ENCODE measurements around the gene GBGT1. TPM values are rescaled to one million over a fixed set of nuclear protein-coding genes. Genes with fewer than 3 reads are reported as not detected.

The GBGT1 gene
- total RNA-seq, 4 donors from 2014 or later: 11.3 to 18.0 (median 15.6) TPM

DNA sequence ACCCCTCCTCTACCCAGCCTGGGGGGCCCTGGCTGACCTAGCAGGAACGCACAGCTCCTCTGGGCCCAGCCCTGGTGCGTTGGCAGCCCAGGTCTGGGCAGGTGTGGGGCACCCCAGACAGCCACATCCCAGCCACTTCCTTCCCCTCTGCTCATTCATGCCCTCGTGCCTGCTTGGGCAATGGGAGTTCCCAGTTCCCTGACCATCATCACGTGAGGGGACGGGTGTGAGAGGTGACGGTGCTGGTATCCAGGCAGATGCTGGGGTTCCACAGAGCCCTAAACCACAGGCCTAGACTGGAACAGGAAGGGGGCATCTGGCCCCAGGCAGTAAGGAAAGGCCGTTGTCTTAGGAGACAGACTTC is 51.1 kb downstream of the GBGT1 start:
- 50% methylated on average over 2 of the region's 7 CpGs; no CpG with 5 or more reads in 1 of the 2 donors for WGBS, 2 donors (ENCODE audit: low coverage in 1 of 2)
- peak overlapping the region in 3 of 4 donors; percentile 77 to 79 (median 78) for H3K27ac ChIP-seq
- peak; percentile 35 for ATAC-seq
- H3K36me3 ChIP-seq: peaks cover 0 to 45% of the 10 kb centered on the region in 2 donors
- no peaks in the 10 kb centered on the region for H3K9me3 ChIP-seq
- peaks cover 0 to 61% (median 53%) of the 10 kb centered on the region in 3 donors for H3K4me1 ChIP-seq
- no peak for TF ChIP-seq EP300 (IDR thresholded peaks at IDR 0.05)
- TF ChIP-seq, protein P1, sequence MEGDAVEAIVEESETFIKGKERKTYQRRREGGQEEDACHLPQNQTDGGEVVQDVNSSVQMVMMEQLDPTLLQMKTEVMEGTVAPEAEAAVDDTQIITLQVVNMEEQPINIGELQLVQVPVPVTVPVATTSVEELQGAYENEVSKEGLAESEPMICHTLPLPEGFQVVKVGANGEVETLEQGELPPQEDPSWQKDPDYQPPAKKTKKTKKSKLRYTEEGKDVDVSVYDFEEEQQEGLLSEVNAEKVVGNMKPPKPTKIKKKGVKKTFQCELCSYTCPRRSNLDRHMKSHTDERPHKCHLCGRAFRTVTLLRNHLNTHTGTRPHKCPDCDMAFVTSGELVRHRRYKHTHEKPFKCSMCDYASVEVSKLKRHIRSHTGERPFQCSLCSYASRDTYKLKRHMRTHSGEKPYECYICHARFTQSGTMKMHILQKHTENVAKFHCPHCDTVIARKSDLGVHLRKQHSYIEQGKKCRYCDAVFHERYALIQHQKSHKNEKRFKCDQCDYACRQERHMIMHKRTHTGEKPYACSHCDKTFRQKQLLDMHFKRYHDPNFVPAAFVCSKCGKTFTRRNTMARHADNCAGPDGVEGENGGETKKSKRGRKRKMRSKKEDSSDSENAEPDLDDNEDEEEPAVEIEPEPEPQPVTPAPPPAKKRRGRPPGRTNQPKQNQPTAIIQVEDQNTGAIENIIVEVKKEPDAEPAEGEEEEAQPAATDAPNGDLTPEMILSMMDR (IDR thresholded peaks at IDR 0.05): no peak
- no peak for TF ChIP-seq POLR2A (IDR thresholded peaks at IDR 0.05)
- TF ChIP-seq POLR2AphosphoS5 (IDR thresholded peaks at IDR 0.05): no peak
- H3K27me3 ChIP-seq: no peaks in the 10 kb centered on the region
- no peak overlapping the region for H3K4me3 ChIP-seq

DNA sequence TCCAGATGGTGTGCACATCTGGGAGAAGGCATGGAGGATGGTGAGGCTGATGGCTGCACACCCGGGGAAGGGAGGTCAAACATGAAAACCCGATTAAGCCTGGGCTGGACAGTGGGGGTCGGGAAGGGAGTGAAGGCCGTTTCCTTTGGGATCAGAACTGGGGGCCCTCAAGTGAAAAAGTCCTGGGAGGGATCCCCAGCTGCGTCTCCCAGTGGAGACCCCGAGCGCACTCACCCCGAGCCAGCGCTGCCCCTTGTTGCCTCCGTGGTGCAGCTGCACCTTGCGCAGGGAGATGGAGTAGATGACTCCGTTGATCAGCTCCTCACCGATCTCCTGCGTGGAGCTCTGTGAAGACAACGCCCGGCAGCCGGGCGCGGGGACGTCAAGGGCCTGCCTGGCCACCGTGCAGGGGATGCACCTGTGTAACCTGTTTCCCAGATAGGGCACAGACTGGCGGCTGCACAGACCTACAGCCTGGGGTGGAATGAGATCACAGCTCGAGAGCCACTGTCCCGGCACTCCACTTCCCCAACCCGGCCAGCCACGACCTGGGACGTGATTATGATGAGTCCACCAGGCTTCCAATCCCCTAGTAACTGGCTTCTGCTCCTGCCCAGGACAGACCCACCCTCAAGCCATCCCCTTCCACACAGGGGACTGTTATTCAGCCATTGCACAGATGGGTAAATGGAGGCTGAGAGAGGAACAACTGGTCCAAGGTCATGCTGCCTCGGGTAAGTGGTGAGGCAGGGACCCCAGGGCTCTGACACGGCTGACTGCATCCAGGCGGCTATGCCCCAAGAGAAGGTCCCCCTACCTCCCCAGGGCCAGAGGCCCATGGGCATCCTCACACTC is 51.7 kb downstream of the GBGT1 start:
- H3K27me3 ChIP-seq: no peaks in the 10 kb centered on the region
- no peak for ATAC-seq
- TF ChIP-seq, protein P1 (IDR thresholded peaks at IDR 0.05): no peak
- TF ChIP-seq POLR2A (IDR thresholded peaks at IDR 0.05) (no peak), POLR2AphosphoS5 (IDR thresholded peaks at IDR 0.05) (no peak)
- WGBS, 2 donors (ENCODE audit: low coverage in 1 of 2): no CpG with 5 or more reads among the region's 30 CpGs
- no peak overlapping the region for H3K4me3 ChIP-seq
- H3K4me1 ChIP-seq: peaks cover 0 to 55% (median 47%) of the 10 kb centered on the region in 3 donors
- H3K9me3 ChIP-seq: no peaks in the 10 kb centered on the region
- H3K27ac ChIP-seq: peak overlapping the region in 3 of 4 donors; percentile 77 to 79 (median 78)
- peaks cover 0 to 51% of the 10 kb centered on the region in 2 donors for H3K36me3 ChIP-seq

DNA sequence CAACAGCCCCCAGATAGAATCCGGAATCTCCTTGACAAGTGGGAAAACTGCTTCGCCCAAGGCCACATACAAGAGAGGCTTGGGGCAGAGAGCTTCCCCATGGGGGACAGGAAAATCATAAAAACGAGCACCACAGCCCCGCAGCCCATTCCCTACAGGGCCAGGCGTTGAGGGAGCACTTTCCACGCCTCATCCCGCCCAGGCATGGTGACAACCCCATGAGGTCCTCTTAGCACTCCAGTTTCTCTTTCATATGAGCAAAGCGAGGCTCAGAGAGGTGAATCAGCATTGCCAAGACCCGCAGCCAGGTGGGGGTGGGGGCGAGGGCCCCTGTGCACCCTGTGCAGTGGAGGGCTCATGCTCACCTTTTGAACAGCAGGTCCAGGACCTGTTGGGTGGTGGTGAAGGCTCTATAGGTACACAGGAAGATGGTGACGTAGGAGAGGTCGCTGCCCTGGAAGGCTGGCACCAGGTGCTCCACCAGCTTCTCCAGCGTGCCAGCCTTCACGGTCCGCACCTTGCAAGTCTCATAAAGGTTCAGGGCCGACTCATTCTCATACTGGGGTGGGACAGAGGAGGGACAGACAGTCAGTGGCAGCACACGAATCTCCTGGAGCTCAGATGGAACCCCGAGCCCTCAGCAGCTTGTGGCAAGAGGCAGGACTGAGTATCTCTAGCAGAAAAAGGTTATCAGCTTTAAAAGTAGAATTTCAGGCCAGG is 53.6 kb downstream of the GBGT1 start:
- WGBS, 2 donors (ENCODE audit: low coverage in 1 of 2): 90 to 92% methylated on average over 2 of the region's 18 CpGs
- Histone ChIP-seq H3K27ac (no peak overlapping the region), H3K4me1 (peaks cover 0 to 36% (median 29%) of the 10 kb centered on the region in 3 donors), H3K27me3 (no peaks in the 10 kb centered on the region), H3K36me3 (peaks cover 0 to 71% of the 10 kb centered on the region in 2 donors), H3K4me3 (no peak overlapping the region), H3K9me3 (no peaks in the 10 kb centered on the region)
- ATAC-seq: no peak
- no peak for TF ChIP-seq POLR2A (IDR thresholded peaks at IDR 0.05)
- no peak for TF ChIP-seq POLR2AphosphoS5 (IDR thresholded peaks at IDR 0.05)
- TF ChIP-seq, protein P1 (IDR thresholded peaks at IDR 0.05): no peak
- TF ChIP-seq EP300 (IDR thresholded peaks at IDR 0.05): no peak

DNA sequence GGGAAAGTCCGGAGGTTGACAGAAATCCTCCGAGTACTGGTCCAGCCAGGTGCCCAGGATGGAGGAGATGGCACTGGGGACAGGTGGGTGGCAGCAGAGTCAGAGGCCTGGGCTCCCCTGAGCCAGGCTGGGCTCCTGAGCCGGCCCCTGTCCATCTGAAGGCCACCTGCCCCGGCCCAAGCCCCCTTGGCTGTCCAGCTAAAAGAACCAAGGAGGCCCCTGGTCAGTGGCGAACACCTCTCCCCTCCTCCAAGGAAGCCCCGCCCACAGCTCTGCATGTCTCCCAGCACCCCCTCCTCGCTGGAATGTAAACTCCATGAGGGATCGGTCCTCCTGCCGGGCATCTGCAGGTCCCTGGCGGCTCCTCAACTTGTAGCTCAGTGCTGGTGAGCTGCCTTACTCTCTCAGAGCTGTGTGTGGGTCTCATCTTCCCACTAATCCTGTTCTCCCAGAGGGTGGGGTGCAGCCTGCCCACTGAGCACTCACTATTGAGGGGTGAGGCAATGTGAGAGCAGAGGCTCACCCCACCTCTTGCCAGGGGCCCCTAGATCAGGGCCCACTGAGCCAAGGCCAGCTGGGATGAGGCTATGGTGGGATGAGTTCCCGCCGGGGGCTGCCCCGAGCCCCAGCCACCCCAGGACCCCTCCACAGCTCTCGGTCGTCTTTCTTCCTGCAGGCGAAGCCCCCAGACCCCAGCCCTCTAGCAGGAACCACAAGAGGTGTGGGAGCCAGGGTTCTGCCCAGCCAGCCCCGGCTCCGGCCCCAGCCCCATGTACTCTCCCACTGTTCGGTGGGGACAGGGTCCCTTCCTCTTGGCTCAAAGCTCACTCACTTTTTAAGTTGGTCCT is 54.7 kb downstream of the GBGT1 start:
- Histone ChIP-seq H3K9me3 (no peaks in the 10 kb centered on the region), H3K4me1 (peaks cover 0 to 26% (median 18%) of the 10 kb centered on the region in 3 donors), H3K27me3 (no peaks in the 10 kb centered on the region), H3K27ac (no peak overlapping the region), H3K36me3 (peaks cover 0 to 81% of the 10 kb centered on the region in 2 donors), H3K4me3 (no peak overlapping the region)
- ATAC-seq: no peak
- TF ChIP-seq, protein P1 (IDR thresholded peaks at IDR 0.05): no peak
- no peak for TF ChIP-seq POLR2AphosphoS5 (IDR thresholded peaks at IDR 0.05)
- no peak for TF ChIP-seq EP300 (IDR thresholded peaks at IDR 0.05)
- no peak for TF ChIP-seq POLR2A (IDR thresholded peaks at IDR 0.05)
- WGBS, 2 donors (ENCODE audit: low coverage in 1 of 2): no CpG with 5 or more reads among the region's 19 CpGs

Data from gastroesophageal sphincter (tissue), 4 donors.